Measurements from ENCODE around the gene THRA. TPM values are rescaled to one million over a fixed set of nuclear protein-coding genes. Genes with fewer than 3 reads are reported as not detected.

Gene THRA
- total RNA-seq, 1 experiment from 2014 or later = 10.1 TPM

DNA sequence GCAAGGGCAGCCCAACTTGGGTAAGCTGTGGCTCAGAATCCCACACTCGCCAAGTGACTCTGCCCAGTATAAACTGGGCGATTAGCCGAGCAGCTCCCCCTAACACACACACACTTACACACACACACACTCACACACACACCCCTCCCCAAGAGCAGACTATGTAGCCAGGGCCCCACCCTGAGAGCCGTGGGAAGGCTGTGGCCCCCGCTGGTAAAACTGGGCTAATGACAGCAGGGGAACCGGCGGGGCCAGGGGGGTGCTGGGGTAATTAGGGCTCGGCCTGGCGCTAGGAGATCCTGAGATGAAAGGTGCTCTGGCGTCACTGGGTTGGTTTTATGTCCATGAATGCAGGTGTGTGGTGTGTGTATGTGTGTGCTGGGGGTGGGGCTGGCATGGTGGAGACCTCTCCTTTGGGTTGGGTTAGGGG is 1.1 kb upstream of the THRA start:
- no peak overlapping the region for H3K27ac Mint-ChIP-seq
- peaks cover 10% of the 10 kb centered on the region for H3K4me1 ChIP-seq (ENCODE audit: insufficient read depth, low read length)
- H4K8ac ChIP-seq (replicated peaks; ENCODE audit: insufficient read length, low read depth, low read length) = no peak overlapping the region
- H2BK5ac ChIP-seq (ENCODE audit: insufficient read length, low read length) = no peak overlapping the region
- no peaks in the 10 kb centered on the region for H3K79me1 ChIP-seq (ENCODE audit: insufficient read depth, low read depth, low read length, poor library complexity, severe bottlenecking)
- H2AFZ ChIP-seq (ENCODE audit: low read length) = no peak overlapping the region
- H3K9ac ChIP-seq (ENCODE audit: extremely low read depth, insufficient read length, low read length) = no peak overlapping the region
- H3K4me1 Mint-ChIP-seq = peaks cover 45 to 71% of the 10 kb centered on the region in 2 experiments
- H3K23me2 ChIP-seq (ENCODE audit: insufficient read length, low read depth, low read length, poor library complexity, severe bottlenecking) = peaks cover 9% of the 10 kb centered on the region
- H3T11ph ChIP-seq (ENCODE audit: low read length) = no peak overlapping the region
- H3K14ac ChIP-seq (ENCODE audit: insufficient read depth, low read length) = no peak overlapping the region
- H3K56ac ChIP-seq (ENCODE audit: insufficient read length, low read depth, low read length) = no peak overlapping the region
- DNase-seq = no peak
- H2BK12ac ChIP-seq (ENCODE audit: insufficient read length, low read depth, low read length) = no peak overlapping the region
- no peak overlapping the region for H3K4me2 ChIP-seq (ENCODE audit: insufficient read depth, insufficient read length, low read length)
- no peaks in the 10 kb centered on the region for H3K9me3 ChIP-seq (ENCODE audit: control insufficient read depth, low read depth, low read length)
- H3K9me3 Mint-ChIP-seq = no peaks in the 10 kb centered on the region; a peak in 1 of 5 replicates
- H3K27ac ChIP-seq (ENCODE audit: insufficient read length, low read depth, low read length) = no peak overlapping the region
- no peak overlapping the region for H3K4ac ChIP-seq (ENCODE audit: low read depth, low read length)
- H3K4me3 Mint-ChIP-seq = peak overlapping the region; percentile 74 to 91
- no peak overlapping the region for H2BK120ac ChIP-seq (ENCODE audit: low read depth, low read length, poor library complexity, severe bottlenecking)
- no peak overlapping the region for H3K23ac ChIP-seq (ENCODE audit: insufficient read length, low read depth, low read length)
- no peaks in the 10 kb centered on the region; a peak in 1 of 7 replicates for H3K36me3 Mint-ChIP-seq (ENCODE audit: insufficient read depth in 1 of 3, low read depth in 3 of 3)
- H2AK5ac ChIP-seq (ENCODE audit: insufficient read length, low read length) = no peak overlapping the region
- peaks cover 2% of the 10 kb centered on the region; the same call in 1 of the 2 replicates for H3K27me3 ChIP-seq (ENCODE audit: insufficient read depth, low read length)
- H2BK15ac ChIP-seq (ENCODE audit: low read depth, low read length) = no peak overlapping the region
- no peak overlapping the region for H4K91ac ChIP-seq (ENCODE audit: insufficient read length, low read depth, low read length)
- no peaks in the 10 kb centered on the region for H3K79me2 ChIP-seq (ENCODE audit: insufficient read depth, low read length)
- H3K27me3 Mint-ChIP-seq (ENCODE audit: low read depth) = peaks cover 40% of the 10 kb centered on the region
- no CpG with 5 or more reads among the region's 10 CpGs for WGBS (ENCODE audit: extremely low coverage, insufficient read length, low lambda C conversion rate)
- TF ChIP-seq CTCF (conservative IDR thresholded peaks at IDR 0.05) = no peak
- no peak overlapping the region for H4K5ac ChIP-seq (ENCODE audit: insufficient read length, low read depth, low read length)
- no peak overlapping the region for H3K18ac ChIP-seq (ENCODE audit: insufficient read length, low read depth, low read length)
- no peaks in the 10 kb centered on the region for H4K20me1 ChIP-seq (ENCODE audit: control insufficient read depth, insufficient read depth, insufficient read length)
- no peak overlapping the region for H2BK20ac ChIP-seq (ENCODE audit: low read depth, low read length, poor library complexity, severe bottlenecking)
